K562 (cell line): ENCODE results near the gene CEP120. TPM values are rescaled to one million over a fixed set of nuclear protein-coding genes. Genes with fewer than 3 reads are reported as not detected.

Experiments
- CREM ChIP-seq: IDR thresholded peaks from 2 replicates; pipeline ENCODE4 v1.6.1; 2014; ENCODE audit warnings: antibody characterized with exemption, low read depth
- HDAC6 ChIP-seq: IDR thresholded peaks from 2 replicates; pipeline ENCODE4 v1.6.1; 2012; ENCODE audit warnings: low read depth, mild to moderate bottlenecking, control low read depth, inconsistent platforms, low read length, moderate library complexity
- KLF6 ChIP-seq: fragments of 250-450 bp; sonication (Bioruptor Pico); IDR thresholded peaks from 2 replicates; pipeline ENCODE4 v1.4.0; 2020; ENCODE audit warnings: mild to moderate bottlenecking, moderate library complexity, borderline replicate concordance
- NR3C1 ChIP-seq: sonication (generic); formaldehyde crosslinking; IDR thresholded peaks from 2 replicates; pipeline ENCODE4 v1.8.1; 2022; ENCODE audit warnings: missing genetic modification reagents
- NUFIP1 ChIP-seq: fragments of 450-650 bp; IDR thresholded peaks from 2 replicates; pipeline ENCODE4 v1.6.1; 2018; ENCODE audit not compliant: partially characterized antibody
- RCOR1 ChIP-seq, 2 experiments: IDR thresholded peaks; 2 replicates each; pipeline ENCODE4 v1.6.1; 2012; ENCODE audit warnings: low read depth in 2 of 2, low read length in 2 of 2, borderline replicate concordance in 1 of 2, improper control_type of control experiment in 1 of 2
- SNRNP70 ChIP-seq: fragments of 200-400 bp; formaldehyde crosslinking; optimal IDR thresholded peaks from 2 replicates; pipeline ENCODE3; 2017; ENCODE audit warnings: low read depth, low read length
- ZFP1 ChIP-seq: fragments of 450-650 bp; formaldehyde crosslinking; IDR thresholded peaks from 2 replicates; pipeline ENCODE4 v1.4.0; 2020; ENCODE audit warnings: mild to moderate bottlenecking, mixed read lengths
- polyA plus RNA-seq, 8 experiments: library from polyadenylated mRNA; depleted of rRNA in 4 of 8; stranded (reverse) in 5 of 8; unstranded in 3 of 8; fragments of >200 nt; fragmentation: Nextera tagmentation in 2 of 8; fragmentation: Illumina TruSeq in 1 of 8; extraction: Ambion mirVana in 2 of 8; extraction: Trizol in 1 of 8; gene quantifications; 2 replicates each; pipeline versions ENCODE4 v1.2.1 to v1.2.3, GENCODE V29; 2011 to 2014; ENCODE audit warnings: inconsistent platforms in 1 of 8, missing spikeins in 1 of 8
- total RNA-seq, 7 experiments: library from RNA; depleted of rRNA in 6 of 7; stranded (reverse); fragments of >200 nt in 6 of 7; fragmentation: Illumina TruSeq in 2 of 7; extraction: Trizol in 2 of 7; gene quantifications; 2 replicates each; pipeline versions ENCODE4 v1.2.1 to v1.2.3, GENCODE V29; 2011 to 2021; ENCODE audit warnings: low replicate concordance in 1 of 7
- TF ChIP-seq, protein P1 (sequence below): fragments of 200-600 bp; sonication (generic); IDR thresholded peaks from one replicate; pipeline ENCODE4 v1.6.1; 2012; ENCODE audit warnings: mild to moderate bottlenecking, low read depth, low read length, inconsistent platforms
- TF ChIP-seq, protein P2 (sequence below): IDR thresholded peaks from 2 replicates; pipeline ENCODE4 v1.6.1; 2011; ENCODE audit not compliant: insufficient read length; ENCODE audit errors: extremely low read depth
- TF ChIP-seq, protein P3 (sequence below): fragments of 250-450 bp; sonication (Bioruptor Pico); IDR thresholded peaks from 2 replicates; pipeline ENCODE4 v1.4.0; 2020; ENCODE audit warnings: mild to moderate bottlenecking, moderate library complexity, borderline replicate concordance

Gene CEP120
- total and polyA plus RNA-seq, 9 of the 15 experiments (the other 6 are each of a cell fraction or from before 2014, with no cell fraction given), result 3.3 to 24.9 (median 14.4) TPM

DNA sequence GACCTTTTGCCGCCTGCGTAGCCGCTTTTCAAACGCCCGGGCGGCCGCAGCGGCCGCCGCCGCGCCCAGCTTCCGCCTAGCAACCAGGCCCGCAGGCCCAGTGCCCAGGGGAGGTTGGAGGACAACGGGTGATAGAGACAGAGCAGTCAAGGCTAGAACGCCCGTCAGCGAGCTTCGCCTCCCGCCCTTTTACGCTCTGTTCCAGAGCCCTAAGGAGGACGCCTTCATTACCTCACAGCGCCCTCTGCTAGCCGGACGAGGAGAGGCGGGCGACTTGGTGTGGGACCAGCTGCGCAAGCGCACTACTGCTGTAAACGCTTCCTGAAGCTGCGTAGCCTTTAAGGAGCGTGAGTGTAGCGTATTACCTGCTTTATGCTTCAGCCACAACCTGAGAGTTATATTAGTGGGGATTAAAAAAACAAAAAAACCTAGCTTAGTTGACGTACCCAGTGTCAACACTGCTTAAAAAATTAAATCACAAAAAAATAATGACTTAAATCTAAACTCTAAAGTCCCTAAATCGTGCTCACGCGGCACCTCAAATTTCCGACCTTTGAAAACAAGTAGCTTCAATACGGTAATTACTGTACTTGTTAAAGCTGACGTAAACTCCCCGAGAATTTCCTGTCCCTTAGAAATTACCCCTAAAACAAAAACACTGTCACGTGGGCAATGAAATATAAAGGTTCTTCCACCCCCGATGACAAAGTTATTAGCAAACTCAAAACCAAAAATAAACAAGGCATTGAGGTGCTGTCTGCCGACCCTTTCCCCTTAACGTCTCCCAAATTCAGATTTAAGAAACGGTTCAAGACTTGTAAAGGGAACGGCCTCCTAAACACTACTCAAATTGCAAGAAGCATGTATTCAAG is at the start of gene CEP120 (continued):
- TF ChIP-seq, protein P1, sequence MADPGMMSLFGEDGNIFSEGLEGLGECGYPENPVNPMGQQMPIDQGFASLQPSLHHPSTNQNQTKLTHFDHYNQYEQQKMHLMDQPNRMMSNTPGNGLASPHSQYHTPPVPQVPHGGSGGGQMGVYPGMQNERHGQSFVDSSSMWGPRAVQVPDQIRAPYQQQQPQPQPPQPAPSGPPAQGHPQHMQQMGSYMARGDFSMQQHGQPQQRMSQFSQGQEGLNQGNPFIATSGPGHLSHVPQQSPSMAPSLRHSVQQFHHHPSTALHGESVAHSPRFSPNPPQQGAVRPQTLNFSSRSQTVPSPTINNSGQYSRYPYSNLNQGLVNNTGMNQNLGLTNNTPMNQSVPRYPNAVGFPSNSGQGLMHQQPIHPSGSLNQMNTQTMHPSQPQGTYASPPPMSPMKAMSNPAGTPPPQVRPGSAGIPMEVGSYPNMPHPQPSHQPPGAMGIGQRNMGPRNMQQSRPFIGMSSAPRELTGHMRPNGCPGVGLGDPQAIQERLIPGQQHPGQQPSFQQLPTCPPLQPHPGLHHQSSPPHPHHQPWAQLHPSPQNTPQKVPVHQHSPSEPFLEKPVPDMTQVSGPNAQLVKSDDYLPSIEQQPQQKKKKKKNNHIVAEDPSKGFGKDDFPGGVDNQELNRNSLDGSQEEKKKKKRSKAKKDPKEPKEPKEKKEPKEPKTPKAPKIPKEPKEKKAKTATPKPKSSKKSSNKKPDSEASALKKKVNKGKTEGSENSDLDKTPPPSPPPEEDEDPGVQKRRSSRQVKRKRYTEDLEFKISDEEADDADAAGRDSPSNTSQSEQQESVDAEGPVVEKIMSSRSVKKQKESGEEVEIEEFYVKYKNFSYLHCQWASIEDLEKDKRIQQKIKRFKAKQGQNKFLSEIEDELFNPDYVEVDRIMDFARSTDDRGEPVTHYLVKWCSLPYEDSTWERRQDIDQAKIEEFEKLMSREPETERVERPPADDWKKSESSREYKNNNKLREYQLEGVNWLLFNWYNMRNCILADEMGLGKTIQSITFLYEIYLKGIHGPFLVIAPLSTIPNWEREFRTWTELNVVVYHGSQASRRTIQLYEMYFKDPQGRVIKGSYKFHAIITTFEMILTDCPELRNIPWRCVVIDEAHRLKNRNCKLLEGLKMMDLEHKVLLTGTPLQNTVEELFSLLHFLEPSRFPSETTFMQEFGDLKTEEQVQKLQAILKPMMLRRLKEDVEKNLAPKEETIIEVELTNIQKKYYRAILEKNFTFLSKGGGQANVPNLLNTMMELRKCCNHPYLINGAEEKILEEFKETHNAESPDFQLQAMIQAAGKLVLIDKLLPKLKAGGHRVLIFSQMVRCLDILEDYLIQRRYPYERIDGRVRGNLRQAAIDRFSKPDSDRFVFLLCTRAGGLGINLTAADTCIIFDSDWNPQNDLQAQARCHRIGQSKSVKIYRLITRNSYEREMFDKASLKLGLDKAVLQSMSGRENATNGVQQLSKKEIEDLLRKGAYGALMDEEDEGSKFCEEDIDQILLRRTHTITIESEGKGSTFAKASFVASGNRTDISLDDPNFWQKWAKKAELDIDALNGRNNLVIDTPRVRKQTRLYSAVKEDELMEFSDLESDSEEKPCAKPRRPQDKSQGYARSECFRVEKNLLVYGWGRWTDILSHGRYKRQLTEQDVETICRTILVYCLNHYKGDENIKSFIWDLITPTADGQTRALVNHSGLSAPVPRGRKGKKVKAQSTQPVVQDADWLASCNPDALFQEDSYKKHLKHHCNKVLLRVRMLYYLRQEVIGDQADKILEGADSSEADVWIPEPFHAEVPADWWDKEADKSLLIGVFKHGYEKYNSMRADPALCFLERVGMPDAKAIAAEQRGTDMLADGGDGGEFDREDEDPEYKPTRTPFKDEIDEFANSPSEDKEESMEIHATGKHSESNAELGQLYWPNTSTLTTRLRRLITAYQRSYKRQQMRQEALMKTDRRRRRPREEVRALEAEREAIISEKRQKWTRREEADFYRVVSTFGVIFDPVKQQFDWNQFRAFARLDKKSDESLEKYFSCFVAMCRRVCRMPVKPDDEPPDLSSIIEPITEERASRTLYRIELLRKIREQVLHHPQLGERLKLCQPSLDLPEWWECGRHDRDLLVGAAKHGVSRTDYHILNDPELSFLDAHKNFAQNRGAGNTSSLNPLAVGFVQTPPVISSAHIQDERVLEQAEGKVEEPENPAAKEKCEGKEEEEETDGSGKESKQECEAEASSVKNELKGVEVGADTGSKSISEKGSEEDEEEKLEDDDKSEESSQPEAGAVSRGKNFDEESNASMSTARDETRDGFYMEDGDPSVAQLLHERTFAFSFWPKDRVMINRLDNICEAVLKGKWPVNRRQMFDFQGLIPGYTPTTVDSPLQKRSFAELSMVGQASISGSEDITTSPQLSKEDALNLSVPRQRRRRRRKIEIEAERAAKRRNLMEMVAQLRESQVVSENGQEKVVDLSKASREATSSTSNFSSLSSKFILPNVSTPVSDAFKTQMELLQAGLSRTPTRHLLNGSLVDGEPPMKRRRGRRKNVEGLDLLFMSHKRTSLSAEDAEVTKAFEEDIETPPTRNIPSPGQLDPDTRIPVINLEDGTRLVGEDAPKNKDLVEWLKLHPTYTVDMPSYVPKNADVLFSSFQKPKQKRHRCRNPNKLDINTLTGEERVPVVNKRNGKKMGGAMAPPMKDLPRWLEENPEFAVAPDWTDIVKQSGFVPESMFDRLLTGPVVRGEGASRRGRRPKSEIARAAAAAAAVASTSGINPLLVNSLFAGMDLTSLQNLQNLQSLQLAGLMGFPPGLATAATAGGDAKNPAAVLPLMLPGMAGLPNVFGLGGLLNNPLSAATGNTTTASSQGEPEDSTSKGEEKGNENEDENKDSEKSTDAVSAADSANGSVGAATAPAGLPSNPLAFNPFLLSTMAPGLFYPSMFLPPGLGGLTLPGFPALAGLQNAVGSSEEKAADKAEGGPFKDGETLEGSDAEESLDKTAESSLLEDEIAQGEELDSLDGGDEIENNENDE, result peak; percentile 91
- TF ChIP-seq HDAC6 (no peak), CREM (peak; percentile 88), RCOR1 (IDR thresholded peaks at IDR 0.05; ENCODE audit: borderline replicate concordance in 1 of 2, low read depth in 2 of 2, low read length in 2 of 2) (peak in 1 of 2 experiments; percentile 72; a peak in 1 of 4 replicates), SNRNP70 (no peak), KLF6 (CRISPR knock-in tag) (no peak), ZFP1 (no peak), NR3C1 (CRISPR knock-in tag) (no peak), NUFIP1 (no peak)
- TF ChIP-seq, protein P2, sequence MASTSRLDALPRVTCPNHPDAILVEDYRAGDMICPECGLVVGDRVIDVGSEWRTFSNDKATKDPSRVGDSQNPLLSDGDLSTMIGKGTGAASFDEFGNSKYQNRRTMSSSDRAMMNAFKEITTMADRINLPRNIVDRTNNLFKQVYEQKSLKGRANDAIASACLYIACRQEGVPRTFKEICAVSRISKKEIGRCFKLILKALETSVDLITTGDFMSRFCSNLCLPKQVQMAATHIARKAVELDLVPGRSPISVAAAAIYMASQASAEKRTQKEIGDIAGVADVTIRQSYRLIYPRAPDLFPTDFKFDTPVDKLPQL, result no peak
- TF ChIP-seq, protein P3, sequence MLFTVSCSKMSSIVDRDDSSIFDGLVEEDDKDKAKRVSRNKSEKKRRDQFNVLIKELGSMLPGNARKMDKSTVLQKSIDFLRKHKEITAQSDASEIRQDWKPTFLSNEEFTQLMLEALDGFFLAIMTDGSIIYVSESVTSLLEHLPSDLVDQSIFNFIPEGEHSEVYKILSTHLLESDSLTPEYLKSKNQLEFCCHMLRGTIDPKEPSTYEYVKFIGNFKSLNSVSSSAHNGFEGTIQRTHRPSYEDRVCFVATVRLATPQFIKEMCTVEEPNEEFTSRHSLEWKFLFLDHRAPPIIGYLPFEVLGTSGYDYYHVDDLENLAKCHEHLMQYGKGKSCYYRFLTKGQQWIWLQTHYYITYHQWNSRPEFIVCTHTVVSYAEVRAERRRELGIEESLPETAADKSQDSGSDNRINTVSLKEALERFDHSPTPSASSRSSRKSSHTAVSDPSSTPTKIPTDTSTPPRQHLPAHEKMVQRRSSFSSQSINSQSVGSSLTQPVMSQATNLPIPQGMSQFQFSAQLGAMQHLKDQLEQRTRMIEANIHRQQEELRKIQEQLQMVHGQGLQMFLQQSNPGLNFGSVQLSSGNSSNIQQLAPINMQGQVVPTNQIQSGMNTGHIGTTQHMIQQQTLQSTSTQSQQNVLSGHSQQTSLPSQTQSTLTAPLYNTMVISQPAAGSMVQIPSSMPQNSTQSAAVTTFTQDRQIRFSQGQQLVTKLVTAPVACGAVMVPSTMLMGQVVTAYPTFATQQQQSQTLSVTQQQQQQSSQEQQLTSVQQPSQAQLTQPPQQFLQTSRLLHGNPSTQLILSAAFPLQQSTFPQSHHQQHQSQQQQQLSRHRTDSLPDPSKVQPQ (CRISPR knock-in tag), result no peak
